ENCODE measurements around the gene MYH4.

Gene MYH4

GRCh38 chr17:10469459-10469858 lies at the start of gene MYH4:
Gene MYH4 (minus strand): TSS chr17:10469559. CDS start chr17:10466745, 2,814 bp downstream.
- Histone ChIP-seq H3K4me1 (ENCODE audit: control insufficient read depth, insufficient read depth, low read length) (no peaks in the 10 kb centered on the region), H3K9me3 (ENCODE audit: control insufficient read depth, insufficient read depth, low read depth, low read length) (no peaks in the 10 kb centered on the region), H3K36me3 (ENCODE audit: control insufficient read depth, insufficient read depth, low read length) (no peaks in the 10 kb centered on the region), H3K27ac (ENCODE audit: low read depth, low read length) (no peak within 1 kb of the TSS), H3K9ac (ENCODE audit: low read length) (no peak within 1 kb of the TSS), H3K27me3 (ENCODE audit: control insufficient read depth, insufficient read depth, low read length) (no peaks in the 10 kb centered on the region; the same call in 1 of the 2 replicates), H3K4me3 (ENCODE audit: low read depth, low read length) (no peak within 1 kb of the TSS)

- H3K4me1 ChIP-seq (ENCODE audit: control insufficient read depth, insufficient read depth, low read length): no peaks in the 10 kb centered on the region
- H3K4me3 ChIP-seq (ENCODE audit: low read depth, low read length): no peak within 1 kb of the TSS
- no peaks in the 10 kb centered on the region for H3K27me3 ChIP-seq (ENCODE audit: control insufficient read depth, insufficient read depth, low read length)
- no peaks in the 10 kb centered on the region for H3K36me3 ChIP-seq (ENCODE audit: control insufficient read depth, insufficient read depth, low read length)
- H3K27ac ChIP-seq (ENCODE audit: low read depth, low read length): no peak within 1 kb of the TSS
- no peaks in the 10 kb centered on the region for H3K9me3 ChIP-seq (ENCODE audit: control insufficient read depth, insufficient read depth, low read depth, low read length)
- H3K9ac ChIP-seq (ENCODE audit: low read length): no peak within 1 kb of the TSS
These were observed 49.1 kb upstream of the MYH4 start, which contains the start of gene MYH1 for GRCh38 chr17:10518271-10519037. Gene MYH1 (minus strand): TSS chr17:10518542. CDS start chr17:10516642, 1,900 bp downstream.

- Histone ChIP-seq H3K4me3 (ENCODE audit: low read depth, low read length) (no peak overlapping the region), H3K4me1 (ENCODE audit: control insufficient read depth, insufficient read depth, low read length) (no peaks in the 10 kb centered on the region), H3K27ac (ENCODE audit: low read depth, low read length) (no peak overlapping the region), H3K9me3 (ENCODE audit: control insufficient read depth, insufficient read depth, low read depth, low read length) (no peaks in the 10 kb centered on the region), H3K9ac (ENCODE audit: low read length) (no peak overlapping the region), H3K36me3 (ENCODE audit: control insufficient read depth, insufficient read depth, low read length) (no peaks in the 10 kb centered on the region), H3K27me3 (ENCODE audit: control insufficient read depth, insufficient read depth, low read length) (no peaks in the 10 kb centered on the region)
These were observed 47.3 kb upstream of the MYH4 start for GRCh38 chr17:10516638-10517037.

- no peak overlapping the region for H3K4me3 ChIP-seq (ENCODE audit: low read depth, low read length)
- no peaks in the 10 kb centered on the region for H3K4me1 ChIP-seq (ENCODE audit: control insufficient read depth, insufficient read depth, low read length)
- H3K36me3 ChIP-seq (ENCODE audit: control insufficient read depth, insufficient read depth, low read length): no peaks in the 10 kb centered on the region
- H3K27ac ChIP-seq (ENCODE audit: low read depth, low read length): no peak overlapping the region
- H3K9ac ChIP-seq (ENCODE audit: low read length): no peak overlapping the region
- no peaks in the 10 kb centered on the region for H3K27me3 ChIP-seq (ENCODE audit: control insufficient read depth, insufficient read depth, low read length)
- no peaks in the 10 kb centered on the region for H3K9me3 ChIP-seq (ENCODE audit: control insufficient read depth, insufficient read depth, low read depth, low read length)
These were observed 46.7 kb upstream of the MYH4 start for GRCh38 chr17:10516065-10516464.

GRCh38 chr17:10513299-10514067 lies 44.1 kb upstream of the MYH4 start:
- no peak overlapping the region for H3K4me3 ChIP-seq (ENCODE audit: low read depth, low read length)
- no peaks in the 10 kb centered on the region; the same call in 1 of the 2 replicates for H3K4me1 ChIP-seq (ENCODE audit: control insufficient read depth, insufficient read depth, low read length)
- H3K9me3 ChIP-seq (ENCODE audit: control insufficient read depth, insufficient read depth, low read depth, low read length): no peaks in the 10 kb centered on the region
- no peaks in the 10 kb centered on the region for H3K27me3 ChIP-seq (ENCODE audit: control insufficient read depth, insufficient read depth, low read length)
- no peak overlapping the region for H3K27ac ChIP-seq (ENCODE audit: low read depth, low read length)
- no peak overlapping the region for H3K9ac ChIP-seq (ENCODE audit: low read length)
- no peaks in the 10 kb centered on the region for H3K36me3 ChIP-seq (ENCODE audit: control insufficient read depth, insufficient read depth, low read length)

- H3K4me3 ChIP-seq (ENCODE audit: low read depth, low read length): no peak overlapping the region
- no peaks in the 10 kb centered on the region for H3K36me3 ChIP-seq (ENCODE audit: control insufficient read depth, insufficient read depth, low read length)
- no peaks in the 10 kb centered on the region for H3K9me3 ChIP-seq (ENCODE audit: control insufficient read depth, insufficient read depth, low read depth, low read length)
- H3K27me3 ChIP-seq (ENCODE audit: control insufficient read depth, insufficient read depth, low read length): no peaks in the 10 kb centered on the region
- no peak overlapping the region for H3K9ac ChIP-seq (ENCODE audit: low read length)
- H3K4me1 ChIP-seq (ENCODE audit: control insufficient read depth, insufficient read depth, low read length): no peaks in the 10 kb centered on the region; the same call in 1 of the 2 replicates
- H3K27ac ChIP-seq (ENCODE audit: low read depth, low read length): no peak overlapping the region
These were observed 43.5 kb upstream of the MYH4 start for GRCh38 chr17:10512856-10513255.

GRCh38 chr17:10499950-10500349 lies 30.6 kb upstream of the MYH4 start:
- no peak overlapping the region for H3K4me3 ChIP-seq (ENCODE audit: low read depth, low read length)
- H3K27me3 ChIP-seq (ENCODE audit: control insufficient read depth, insufficient read depth, low read length): no peaks in the 10 kb centered on the region
- H3K9me3 ChIP-seq (ENCODE audit: control insufficient read depth, insufficient read depth, low read depth, low read length): no peaks in the 10 kb centered on the region
- H3K9ac ChIP-seq (ENCODE audit: low read length): no peak overlapping the region
- H3K36me3 ChIP-seq (ENCODE audit: control insufficient read depth, insufficient read depth, low read length): no peaks in the 10 kb centered on the region
- H3K4me1 ChIP-seq (ENCODE audit: control insufficient read depth, insufficient read depth, low read length): peaks cover 6% of the 10 kb centered on the region; the same call in 1 of the 2 replicates
- no peak overlapping the region for H3K27ac ChIP-seq (ENCODE audit: low read depth, low read length)

GRCh38 chr17:10492004-10492403 lies 22.6 kb upstream of the MYH4 start:
- H3K27ac ChIP-seq (ENCODE audit: low read depth, low read length): no peak overlapping the region
- H3K36me3 ChIP-seq (ENCODE audit: control insufficient read depth, insufficient read depth, low read length): no peaks in the 10 kb centered on the region
- no peaks in the 10 kb centered on the region for H3K4me1 ChIP-seq (ENCODE audit: control insufficient read depth, insufficient read depth, low read length)
- H3K9me3 ChIP-seq (ENCODE audit: control insufficient read depth, insufficient read depth, low read depth, low read length): peaks cover 10% of the 10 kb centered on the region
- H3K27me3 ChIP-seq (ENCODE audit: control insufficient read depth, insufficient read depth, low read length): no peaks in the 10 kb centered on the region
- no peak overlapping the region for H3K9ac ChIP-seq (ENCODE audit: low read length)
- no peak overlapping the region for H3K4me3 ChIP-seq (ENCODE audit: low read depth, low read length)

- Histone ChIP-seq H3K27me3 (ENCODE audit: control insufficient read depth, insufficient read depth, low read length) (no peaks in the 10 kb centered on the region), H3K9ac (ENCODE audit: low read length) (no peak overlapping the region), H3K36me3 (ENCODE audit: control insufficient read depth, insufficient read depth, low read length) (no peaks in the 10 kb centered on the region)
These were observed 12.9 kb upstream of the MYH4 start for GRCh38 chr17:10482252-10482651.

GRCh38 chr17:10477701-10478100 lies 8.3 kb upstream of the MYH4 start:
- peaks cover 12% of the 10 kb centered on the region for H3K9me3 ChIP-seq (ENCODE audit: control insufficient read depth, insufficient read depth, low read depth, low read length)
- H3K9ac ChIP-seq (ENCODE audit: low read length): peak overlapping the region; percentile 61
- no peaks in the 10 kb centered on the region for H3K27me3 ChIP-seq (ENCODE audit: control insufficient read depth, insufficient read depth, low read length)
- H3K36me3 ChIP-seq (ENCODE audit: control insufficient read depth, insufficient read depth, low read length): no peaks in the 10 kb centered on the region
- H3K4me1 ChIP-seq (ENCODE audit: control insufficient read depth, insufficient read depth, low read length): no peaks in the 10 kb centered on the region
- no peak overlapping the region for H3K4me3 ChIP-seq (ENCODE audit: low read depth, low read length)
- no peak overlapping the region for H3K27ac ChIP-seq (ENCODE audit: low read depth, low read length)

More at GRCh38 chr17:10482252-10482651, 12.9 kb upstream of the MYH4 start:
- H3K4me1 ChIP-seq (ENCODE audit: control insufficient read depth, insufficient read depth, low read length): no peaks in the 10 kb centered on the region
- H3K9me3 ChIP-seq (ENCODE audit: control insufficient read depth, insufficient read depth, low read depth, low read length): peaks cover 38% of the 10 kb centered on the region
- no peak overlapping the region for H3K27ac ChIP-seq (ENCODE audit: low read depth, low read length)
- no peak overlapping the region for H3K4me3 ChIP-seq (ENCODE audit: low read depth, low read length)

GRCh38 chr17:10474536-10474935 lies 5.2 kb upstream of the MYH4 start:
- Histone ChIP-seq H3K9me3 (ENCODE audit: control insufficient read depth, insufficient read depth, low read depth, low read length) (no peaks in the 10 kb centered on the region), H3K27ac (ENCODE audit: low read depth, low read length) (no peak overlapping the region), H3K27me3 (ENCODE audit: control insufficient read depth, insufficient read depth, low read length) (no peaks in the 10 kb centered on the region), H3K4me1 (ENCODE audit: control insufficient read depth, insufficient read depth, low read length) (no peaks in the 10 kb centered on the region), H3K4me3 (ENCODE audit: low read depth, low read length) (no peak overlapping the region), H3K9ac (ENCODE audit: low read length) (no peak overlapping the region), H3K36me3 (ENCODE audit: control insufficient read depth, insufficient read depth, low read length) (no peaks in the 10 kb centered on the region)

Measured in HUES6 (cell line).